Muscle of leg (tissue), 11 donors: ENCODE results near the gene RASA3. TPM values are rescaled to one million over a fixed set of nuclear protein-coding genes. Genes with fewer than 3 reads are reported as not detected.

Experiments used
- DNase-seq: peaks from one replicate; pipeline ENCODE4 v3.0.0; 2013
- H3K27ac ChIP-seq: one replicate; pipeline ENCODE4 v1.5.1; 2013; ENCODE audit warnings: mild to moderate bottlenecking, low read length, control low read depth
- H3K27me3 ChIP-seq: one replicate; pipeline ENCODE4 v1.6.1; 2013; ENCODE audit warnings: low read length; ENCODE audit not compliant: control insufficient read depth, insufficient read depth
- H3K36me3 ChIP-seq: one replicate; pipeline ENCODE4 v1.6.1; 2013; ENCODE audit warnings: low read length; ENCODE audit not compliant: control insufficient read depth, insufficient read depth
- H3K4me1 ChIP-seq: one replicate; pipeline ENCODE4 v1.6.1; 2013; ENCODE audit warnings: low read length; ENCODE audit not compliant: control insufficient read depth, insufficient read depth
- H3K4me3 ChIP-seq: one replicate; pipeline ENCODE4 v1.5.1; 2013; ENCODE audit warnings: low read length, control low read depth
- H3K9me3 ChIP-seq: replicated peaks from 2 replicates; pipeline ENCODE4 v1.6.1; 2013; ENCODE audit warnings: low read depth, low read length; ENCODE audit not compliant: control insufficient read depth
- WGBS: methylation state at CpG from one replicate; pipeline ENCODE4 v1.1.5; 2013; ENCODE audit warnings: missing lambda C conversion rate; ENCODE audit not compliant: insufficient coverage; 5-methylcytosine and 5-hydroxymethylcytosine counted together
- polyA plus RNA-seq, 8 donors: library from polyadenylated mRNA; unstranded; fragments of 120-200 nt; gene quantifications; one replicate each; pipeline versions ENCODE4 v1.2.1 to v1.2.3, GENCODE V29; 2013; ENCODE audit warnings: inconsistent platforms in 1 of 8, low replicate concordance in 1 of 8; ENCODE audit not compliant: insufficient read length in 8 of 8, insufficient read depth in 1 of 8
- total RNA-seq: library from RNA; stranded (reverse); fragments of 120-200 nt; gene quantifications from one replicate; pipeline ENCODE4 v1.2.4, GENCODE V29; 2013

The RASA3 gene
- total and polyA plus RNA-seq, 9 donors, result 15.9 to 27.2 (median 21.6) TPM

DNA sequence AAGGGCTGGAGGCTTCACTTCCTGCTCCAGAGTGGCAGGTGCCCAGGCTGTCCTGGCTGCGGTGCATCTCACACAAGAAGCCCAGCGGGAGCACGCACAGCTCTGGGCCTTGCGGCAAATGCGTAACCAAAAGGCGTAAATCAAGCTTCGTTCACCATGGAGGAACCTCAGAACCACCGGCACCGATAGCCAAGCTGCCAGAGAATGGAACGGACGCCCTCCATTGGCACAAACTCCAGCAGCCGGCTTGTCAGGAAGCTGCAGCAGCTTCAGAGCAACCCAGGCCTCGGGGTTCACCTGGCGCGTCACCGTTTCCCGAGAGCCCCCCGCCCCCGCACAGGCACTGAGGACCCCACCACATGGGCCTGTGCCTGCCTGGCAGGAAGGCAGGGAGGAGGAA lies 76.7 kb downstream of the RASA3 start:
- WGBS, result 86% methylated on average over 19 of the region's 19 CpGs
- H3K4me1 ChIP-seq, result peaks cover 36% of the 10 kb centered on the region
- H3K9me3 ChIP-seq, result no peaks in the 10 kb centered on the region
- H3K36me3 ChIP-seq, result peaks cover 35% of the 10 kb centered on the region
- H3K4me3 ChIP-seq, result no peak overlapping the region
- DNase-seq, result no peak
- H3K27ac ChIP-seq, result no peak overlapping the region
- no peaks in the 10 kb centered on the region for H3K27me3 ChIP-seq

DNA sequence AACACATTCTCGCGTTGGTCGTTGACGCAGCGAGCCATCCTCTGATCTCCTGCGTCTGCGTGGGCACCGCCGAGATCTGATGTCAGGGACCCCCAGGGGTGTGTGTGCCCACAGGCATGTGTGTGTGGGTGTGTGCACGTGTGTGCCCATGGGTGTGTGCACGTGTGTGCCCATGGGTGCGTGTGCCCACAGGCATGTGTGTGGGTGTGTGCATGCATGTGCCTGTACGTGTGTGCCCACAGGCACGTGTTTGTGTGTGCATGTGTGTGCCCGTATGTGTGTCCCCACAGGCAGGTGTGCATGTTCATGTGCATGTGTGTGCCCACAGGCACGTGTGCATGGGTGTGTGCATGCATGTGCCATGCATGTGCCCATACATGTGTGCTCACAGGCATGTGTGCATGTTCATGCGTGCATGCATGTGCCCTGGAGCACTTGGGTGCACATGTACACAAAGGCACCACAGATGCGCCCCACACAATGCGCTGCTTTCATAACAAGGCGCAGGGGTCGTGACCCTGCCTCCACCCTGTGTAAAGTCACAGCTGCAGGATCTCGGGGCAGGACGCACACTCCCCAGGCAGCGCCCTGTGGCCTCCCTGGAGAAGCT lies 77.5 kb downstream of the RASA3 start:
- H3K27me3 ChIP-seq, result no peaks in the 10 kb centered on the region
- H3K4me1 ChIP-seq, result peaks cover 28% of the 10 kb centered on the region
- no peak overlapping the region for H3K27ac ChIP-seq
- no peak for DNase-seq
- peaks cover 39% of the 10 kb centered on the region for H3K36me3 ChIP-seq
- WGBS, result 93% methylated on average over 24 of the region's 24 CpGs
- H3K4me3 ChIP-seq, result no peak overlapping the region
- H3K9me3 ChIP-seq, result no peaks in the 10 kb centered on the region

DNA sequence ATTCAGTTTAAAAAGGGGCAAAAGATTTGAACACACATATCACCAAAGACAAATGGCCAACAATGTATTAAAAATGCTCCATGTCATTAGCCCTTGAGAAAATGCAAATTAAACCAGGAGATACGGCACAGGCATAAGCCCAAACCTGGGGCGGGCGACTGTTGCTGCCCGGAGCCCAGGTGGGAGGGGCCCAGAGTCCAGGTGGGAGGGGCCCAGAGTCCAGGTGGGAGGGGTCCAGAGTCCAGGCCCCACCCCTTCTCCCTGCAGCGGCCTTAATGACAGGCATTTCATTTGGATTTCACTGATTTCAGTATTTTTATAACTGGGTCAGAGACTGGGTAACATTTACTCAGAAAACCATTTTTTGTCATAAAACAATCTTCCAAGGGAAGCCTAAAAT lies 78.2 kb downstream of the RASA3 start:
- peaks cover 31% of the 10 kb centered on the region for H3K4me1 ChIP-seq
- no peak overlapping the region for H3K27ac ChIP-seq
- H3K9me3 ChIP-seq, result no peaks in the 10 kb centered on the region
- no peak for DNase-seq
- no peaks in the 10 kb centered on the region for H3K27me3 ChIP-seq
- peaks cover 34% of the 10 kb centered on the region for H3K36me3 ChIP-seq
- no peak overlapping the region for H3K4me3 ChIP-seq
- WGBS, result no CpG with 5 or more reads among the region's 5 CpGs

DNA sequence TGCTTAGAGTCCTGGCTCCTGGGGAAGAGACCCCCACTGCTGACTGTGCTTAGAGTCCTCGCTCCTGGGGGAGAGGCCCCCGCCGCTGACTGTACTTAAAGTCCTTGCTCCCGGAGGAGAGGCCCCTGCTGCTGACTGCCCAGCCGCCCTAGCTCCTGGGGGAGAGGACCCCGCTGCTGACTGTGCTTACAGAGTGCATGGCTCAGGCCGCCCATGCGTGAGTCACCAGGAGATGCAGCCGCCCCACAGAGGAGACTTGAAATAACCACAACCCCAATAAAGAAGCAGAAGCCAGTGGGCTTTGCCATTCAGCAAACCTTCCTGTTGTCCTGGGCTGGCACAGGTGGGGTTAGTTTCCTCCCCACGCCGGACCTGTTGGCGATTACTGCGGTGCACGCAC lies 79.4 kb downstream of the RASA3 start:
- Histone ChIP-seq H3K4me1 (peaks cover 29% of the 10 kb centered on the region), H3K27me3 (no peaks in the 10 kb centered on the region), H3K4me3 (no peak overlapping the region), H3K9me3 (no peaks in the 10 kb centered on the region), H3K27ac (no peak overlapping the region), H3K36me3 (peaks cover 30% of the 10 kb centered on the region)
- DNase-seq, result no peak
- 62% methylated on average over 8 of the region's 14 CpGs for WGBS

DNA sequence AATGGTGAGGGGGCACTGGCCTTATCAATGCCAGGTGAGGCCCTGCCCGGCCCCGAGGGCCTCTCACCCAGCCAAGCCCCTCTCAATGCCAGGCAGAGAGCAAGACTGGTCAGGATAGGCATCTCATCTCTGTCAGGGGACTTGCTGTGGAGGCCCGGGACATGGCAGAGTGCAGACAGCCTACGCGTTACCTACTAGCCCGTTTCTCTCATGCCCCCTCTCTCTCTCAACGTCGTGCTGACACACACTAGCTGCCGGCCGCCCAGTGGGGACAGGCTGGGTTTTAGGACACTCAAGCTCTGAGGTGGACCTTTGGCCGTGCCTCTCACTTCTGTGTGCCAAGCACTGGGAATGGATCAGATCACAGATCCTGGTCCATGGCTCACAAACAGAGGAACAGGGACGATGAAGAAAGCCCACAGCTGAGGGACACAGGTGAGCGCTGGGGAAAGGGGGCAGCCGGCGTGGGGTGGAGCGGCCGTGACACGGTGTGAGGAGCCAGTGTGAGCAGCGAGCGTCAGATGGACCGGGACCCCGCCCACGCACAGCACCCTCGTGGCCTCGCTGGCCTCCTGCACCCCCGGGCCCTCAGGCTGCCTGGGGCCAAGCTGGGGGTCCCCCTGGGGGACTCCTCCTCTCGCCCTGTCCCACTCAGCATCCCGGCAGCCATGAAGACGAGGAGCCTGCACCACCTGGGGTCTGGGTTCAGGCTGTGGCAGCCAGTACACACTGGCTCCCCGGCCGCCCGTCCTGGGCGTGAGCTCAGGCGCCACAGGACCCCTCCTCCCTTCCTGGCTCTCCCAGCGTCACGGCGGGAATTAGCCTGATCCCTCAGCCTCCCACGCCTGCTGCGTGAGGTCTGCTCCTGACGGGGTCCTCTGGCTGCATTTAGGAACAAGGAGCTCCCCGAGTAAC lies 81.6 kb downstream of the RASA3 start:
- peaks cover 33% of the 10 kb centered on the region for H3K36me3 ChIP-seq
- H3K4me3 ChIP-seq, result no peak overlapping the region
- 83% methylated on average over 40 of the region's 41 CpGs for WGBS
- no peak for DNase-seq
- H3K9me3 ChIP-seq, result peaks cover 3% of the 10 kb centered on the region
- H3K27ac ChIP-seq, result no peak overlapping the region
- peaks cover 17% of the 10 kb centered on the region for H3K4me1 ChIP-seq
- no peaks in the 10 kb centered on the region for H3K27me3 ChIP-seq

DNA sequence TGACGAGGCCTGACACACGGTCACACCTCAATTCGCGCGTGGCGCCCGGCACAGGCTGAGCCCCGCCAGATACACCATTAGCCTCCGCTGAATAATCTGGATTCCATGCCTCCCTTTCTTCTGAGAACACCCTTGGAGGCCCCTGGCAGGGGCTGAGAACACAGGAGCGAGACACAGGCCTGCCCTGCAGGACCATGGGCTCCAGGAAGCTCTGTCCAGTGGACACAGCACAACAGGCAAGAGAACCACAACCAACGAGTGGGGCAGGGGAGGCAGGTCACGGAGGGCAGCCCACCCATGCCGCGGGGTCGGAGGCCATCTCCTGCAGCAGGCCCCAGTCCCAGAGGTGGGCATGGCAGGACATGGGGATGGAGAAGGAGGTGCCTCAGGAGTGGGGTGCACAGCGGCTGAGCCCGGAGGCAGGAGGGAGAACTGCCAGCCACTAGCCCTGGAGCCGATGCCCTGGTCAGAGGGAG lies 82.8 kb downstream of the RASA3 start:
- peaks cover 21% of the 10 kb centered on the region for H3K36me3 ChIP-seq
- DNase-seq, result no peak
- H3K4me1 ChIP-seq, result peaks cover 17% of the 10 kb centered on the region
- no peak overlapping the region for H3K27ac ChIP-seq
- no peaks in the 10 kb centered on the region for H3K27me3 ChIP-seq
- 75% methylated on average over 18 of the region's 18 CpGs for WGBS
- H3K9me3 ChIP-seq, result peaks cover 5% of the 10 kb centered on the region
- no peak overlapping the region for H3K4me3 ChIP-seq

DNA sequence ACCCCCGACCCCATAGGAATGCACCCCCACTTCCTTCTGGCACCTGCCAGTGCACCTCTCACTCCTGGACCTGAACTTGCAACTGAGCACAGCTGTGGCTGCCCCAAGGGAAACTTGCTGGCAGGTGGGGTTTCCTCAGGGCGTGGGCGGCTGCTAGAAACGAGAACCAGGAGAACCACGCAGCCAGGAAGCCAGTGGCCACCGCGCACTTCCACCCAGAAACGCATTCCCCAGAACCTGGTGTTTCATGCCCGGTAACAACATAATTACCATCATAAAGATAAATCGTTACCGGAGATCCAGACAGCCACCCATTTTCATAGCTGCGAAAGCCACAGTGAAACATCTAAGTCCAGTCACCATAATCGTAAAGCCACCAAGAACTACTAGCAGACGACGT lies 83.4 kb downstream of the RASA3 start:
- H3K27ac ChIP-seq, result no peak overlapping the region
- H3K9me3 ChIP-seq, result peaks cover 5% of the 10 kb centered on the region

DNA sequence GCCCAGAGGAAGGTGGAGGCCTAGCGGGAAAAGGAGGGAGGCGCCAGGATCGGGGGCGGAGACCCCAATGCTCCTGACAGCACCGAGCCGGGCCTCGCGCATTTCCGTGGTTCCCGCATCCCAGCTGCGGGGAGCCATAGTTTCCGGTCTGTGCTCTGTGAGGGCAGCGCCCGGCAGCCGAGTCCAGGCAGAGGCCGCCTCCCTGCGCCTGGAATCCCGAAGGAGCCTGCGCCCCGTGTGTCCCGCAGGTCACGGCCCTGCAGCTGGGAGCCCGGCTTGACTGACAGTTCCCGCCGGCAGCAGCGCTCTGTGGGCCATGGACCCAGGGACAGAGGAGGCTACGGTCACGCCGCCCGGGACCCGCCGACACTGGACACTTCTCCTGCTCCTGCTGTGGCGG lies 84.0 kb downstream of the RASA3 start:
- peaks cover 17% of the 10 kb centered on the region for H3K4me1 ChIP-seq
- peaks cover 20% of the 10 kb centered on the region for H3K36me3 ChIP-seq
- no peak for DNase-seq
- no peaks in the 10 kb centered on the region for H3K27me3 ChIP-seq
- 73% methylated on average over 26 of the region's 33 CpGs for WGBS
- no peak overlapping the region for H3K27ac ChIP-seq
- no peak overlapping the region for H3K4me3 ChIP-seq
- H3K9me3 ChIP-seq, result peaks cover 5% of the 10 kb centered on the region

More for the DNA sequence above, 83.4 kb downstream of the RASA3 start:
- no peak for DNase-seq
- Histone ChIP-seq H3K4me1 (peaks cover 17% of the 10 kb centered on the region), H3K36me3 (peaks cover 20% of the 10 kb centered on the region), H3K27me3 (no peaks in the 10 kb centered on the region), H3K4me3 (no peak overlapping the region)
- 57% methylated on average over 7 of the region's 15 CpGs for whole genome bisulfite sequencing

DNA sequence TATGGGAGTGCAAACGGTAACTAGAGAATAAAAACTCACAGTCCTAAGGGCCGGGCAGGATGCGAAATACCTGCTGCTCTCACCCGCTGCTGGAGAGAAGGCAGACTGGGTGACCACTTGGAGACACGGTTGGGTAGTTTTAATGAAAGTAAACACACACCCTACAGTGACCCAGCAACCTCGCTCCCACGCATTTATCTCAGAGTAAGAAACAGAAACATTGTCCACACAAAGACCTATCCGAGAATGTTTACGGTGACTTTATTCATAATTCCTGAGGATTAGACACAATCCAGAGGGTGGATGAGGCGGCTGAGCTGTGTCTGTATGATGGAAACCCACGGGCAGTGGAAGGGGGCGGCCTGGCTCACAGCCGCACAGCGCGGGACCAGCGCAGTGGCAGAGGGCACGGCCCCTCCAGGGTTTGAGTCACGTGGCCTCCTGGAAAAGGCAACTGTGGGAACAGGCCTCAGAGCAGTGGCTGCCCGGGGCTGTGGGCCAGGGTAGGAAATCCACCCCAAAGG lies 85.0 kb downstream of the RASA3 start:
- peaks cover 22% of the 10 kb centered on the region for H3K36me3 ChIP-seq
- no peaks in the 10 kb centered on the region for H3K27me3 ChIP-seq
- 74% methylated on average over 12 of the region's 19 CpGs for WGBS
- peak overlapping the region; percentile 51 for H3K27ac ChIP-seq
- no peak overlapping the region for H3K4me3 ChIP-seq
- H3K9me3 ChIP-seq, result peaks cover 5% of the 10 kb centered on the region
- no peak for DNase-seq
- H3K4me1 ChIP-seq, result peaks cover 20% of the 10 kb centered on the region

DNA sequence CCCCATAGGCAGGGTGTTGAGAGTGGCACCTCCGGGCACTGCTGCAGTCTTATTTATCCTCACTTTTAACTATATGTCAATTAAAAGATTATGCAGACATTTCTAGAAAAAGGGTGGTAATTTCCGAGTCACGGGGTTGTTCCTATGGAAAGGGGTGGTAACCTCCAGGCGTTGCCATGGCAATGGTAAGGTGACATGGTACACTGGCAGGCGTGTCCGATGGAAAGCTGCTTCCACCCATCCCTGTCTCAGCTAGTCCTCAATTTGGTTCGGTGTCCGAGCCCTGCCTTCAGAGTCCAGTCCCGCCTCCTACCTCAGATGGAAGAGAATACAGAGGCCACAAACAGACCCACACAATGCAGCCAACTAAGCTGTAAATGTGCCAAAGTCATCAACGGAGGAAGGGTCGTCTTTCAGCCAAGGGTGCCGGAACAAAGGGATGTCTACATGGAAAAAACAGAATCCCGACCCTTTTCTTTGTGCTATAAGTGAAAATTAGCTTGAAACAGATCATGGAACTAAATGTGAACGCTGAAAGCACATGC lies 85.9 kb downstream of the RASA3 start:
- Histone ChIP-seq H3K36me3 (peaks cover 16% of the 10 kb centered on the region), H3K27me3 (no peaks in the 10 kb centered on the region), H3K4me3 (no peak overlapping the region), H3K9me3 (peaks cover 5% of the 10 kb centered on the region), H3K4me1 (peaks cover 20% of the 10 kb centered on the region), H3K27ac (no peak overlapping the region)
- DNase-seq, result no peak
- WGBS, result 37% methylated on average over 6 of the region's 14 CpGs
